NCI-H187 treated with DMSO at 0.1 percent for 48 hours (cell line): ENCODE measurements around the gene SLC26A1.
"Not testable (repeated sequence)": the region's sequence is repeated elsewhere in the genome, so short reads cannot be mapped to it uniquely, and the experiment has no call there.

Experiments
- DNase-seq: peaks from one replicate; lab custom pipeline; 2025; lab: John Stamatoyannopoulos, UW

SLC26A1 gene

DNA sequence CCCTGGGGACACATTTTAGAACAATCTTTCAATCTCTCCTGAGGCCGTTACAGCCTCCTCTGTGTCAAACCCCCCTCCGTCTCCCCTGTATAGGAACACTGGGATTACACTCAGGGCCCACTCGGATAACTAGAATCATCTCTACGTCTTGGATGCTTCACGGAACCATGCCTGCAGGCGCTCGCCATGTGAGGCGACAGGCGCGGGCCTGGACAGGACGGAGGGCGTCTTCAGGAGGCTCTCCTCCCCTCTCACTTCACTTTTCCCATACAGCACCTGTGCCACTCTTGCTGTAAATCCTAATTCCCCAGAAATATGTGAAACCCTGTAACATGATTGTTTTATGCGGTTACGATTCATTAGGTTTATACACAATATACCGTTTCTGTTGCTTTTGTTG is 10.4 kb downstream of the SLC26A1 start:
- no peak for DNase-seq

GRCh38 chr4:982291-982690 is 10.9 kb downstream of the SLC26A1 start:
- DNase-seq: no peak

DNA sequence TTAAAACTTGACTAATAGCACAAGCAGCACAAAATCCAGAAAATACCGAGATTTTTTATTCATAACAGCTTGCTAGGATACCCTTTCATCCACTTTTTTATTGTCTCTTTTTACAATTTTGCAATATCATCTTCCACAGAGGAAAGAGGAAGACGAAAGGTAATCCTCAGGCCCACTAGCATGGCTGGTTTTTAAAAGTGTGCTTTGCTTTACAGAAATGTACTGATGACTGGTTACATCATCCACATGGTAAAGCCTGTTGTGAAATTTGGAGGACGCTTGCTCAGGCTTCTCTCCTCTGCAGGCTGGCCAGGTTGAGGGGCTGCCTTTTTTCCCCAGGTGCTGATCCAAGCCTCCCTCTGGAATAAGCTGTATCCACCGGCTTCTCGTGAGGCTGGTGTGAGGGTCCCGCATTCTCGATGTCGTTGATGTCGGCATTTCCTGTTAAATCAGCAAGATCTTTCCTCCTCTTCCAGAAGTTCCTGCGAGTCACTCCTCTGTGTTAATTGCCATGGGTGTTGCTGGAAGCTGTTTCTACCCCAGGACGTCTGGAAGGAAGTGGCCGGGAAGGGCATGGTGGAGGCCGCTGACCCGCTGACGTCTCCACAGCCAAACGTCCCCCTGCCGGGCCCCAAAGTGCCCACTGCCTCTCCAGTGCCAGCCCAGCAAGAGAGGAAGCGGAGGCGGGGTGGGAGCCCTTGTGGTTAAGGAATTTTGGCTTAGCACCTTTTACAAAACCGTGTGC is 14.1 kb downstream of the SLC26A1 start:
- DNase-seq: no peak

DNA sequence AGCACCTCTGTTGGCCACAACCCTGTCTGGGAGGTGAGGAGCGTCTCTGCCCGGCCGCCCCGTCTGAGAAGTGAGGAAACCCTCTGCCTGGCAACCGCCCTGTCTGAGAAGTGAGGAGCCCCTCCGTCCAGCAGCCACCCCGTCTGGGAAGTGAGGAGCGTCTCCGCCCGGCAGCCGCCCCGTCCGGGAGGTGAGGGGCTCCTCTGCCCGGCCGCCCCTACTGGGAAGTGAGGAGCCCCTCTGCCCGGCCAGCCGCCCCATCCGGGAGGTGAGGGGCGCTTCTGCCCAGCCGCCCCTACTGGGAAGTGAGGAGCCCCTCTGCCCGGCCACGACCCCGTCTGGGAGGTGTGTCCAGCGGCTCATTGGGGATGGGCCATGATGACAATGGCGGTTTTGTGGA is 17.2 kb downstream of the SLC26A1 start:
- DNase-seq: not testable (repeated sequence)

- DNase-seq: no peak
Measured at GRCh38 chr4:974668-975067, 18.5 kb downstream of the SLC26A1 start.

DNA sequence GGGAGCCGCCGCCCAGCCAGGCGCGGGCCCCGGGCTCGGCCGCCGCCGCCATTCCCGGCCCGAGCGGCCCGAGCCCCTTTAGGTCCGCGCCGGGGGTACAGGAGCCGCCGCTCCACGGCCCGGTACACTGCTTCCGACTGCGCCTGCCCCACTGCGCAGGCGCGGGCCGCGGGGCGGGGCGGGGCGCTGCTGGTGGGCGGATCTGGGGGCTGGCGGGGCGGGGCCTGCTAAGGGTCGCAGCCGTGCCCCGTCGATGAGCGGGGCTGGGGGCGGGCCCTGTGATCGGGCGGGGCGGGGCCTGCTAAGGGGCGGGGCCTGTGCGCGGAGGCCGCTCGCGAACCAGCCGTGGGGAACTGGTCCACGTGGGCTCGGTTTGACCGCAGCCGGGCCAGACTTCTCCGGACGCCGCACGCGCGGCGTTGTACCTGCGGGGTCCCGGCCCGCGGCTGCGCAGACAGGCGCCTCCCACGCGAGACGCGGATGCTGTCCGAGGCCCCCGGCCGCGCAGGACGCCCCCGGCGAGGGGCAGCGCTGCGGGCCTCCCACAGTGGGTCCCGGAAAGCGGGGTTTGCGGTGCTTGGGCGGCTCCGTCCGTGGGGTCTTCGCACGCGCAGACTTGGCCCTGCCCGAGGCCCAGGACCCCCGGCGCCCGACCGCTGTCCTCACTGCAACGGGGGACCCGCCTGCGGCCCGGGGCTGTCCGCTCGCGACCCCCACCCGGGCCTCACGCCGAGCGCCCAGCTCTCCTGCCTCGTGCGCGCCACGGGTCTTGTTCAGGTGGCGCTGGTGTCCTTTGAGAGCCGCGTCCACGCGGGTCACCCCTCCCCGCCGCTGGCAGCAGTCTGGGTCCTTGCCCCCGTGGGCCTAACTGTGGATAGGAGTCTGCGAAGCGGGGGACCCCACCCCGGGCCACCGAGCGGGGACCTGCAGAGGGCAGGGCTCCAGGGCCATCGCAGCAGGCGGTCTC is 19.5 kb downstream of the SLC26A1 start, which contains the start of gene DGKQ:
DGKQ (minus strand) TSS at position 139 of the 967 bp plus-strand sequence; CDS start at position 52, 87 bp downstream.
- no peak for DNase-seq

- no peak for DNase-seq
Measured at GRCh38 chr4:972651-973424, 20.4 kb downstream of the SLC26A1 start.

- no peak for DNase-seq
Measured at GRCh38 chr4:971666-972500, 21.3 kb downstream of the SLC26A1 start.

DNA sequence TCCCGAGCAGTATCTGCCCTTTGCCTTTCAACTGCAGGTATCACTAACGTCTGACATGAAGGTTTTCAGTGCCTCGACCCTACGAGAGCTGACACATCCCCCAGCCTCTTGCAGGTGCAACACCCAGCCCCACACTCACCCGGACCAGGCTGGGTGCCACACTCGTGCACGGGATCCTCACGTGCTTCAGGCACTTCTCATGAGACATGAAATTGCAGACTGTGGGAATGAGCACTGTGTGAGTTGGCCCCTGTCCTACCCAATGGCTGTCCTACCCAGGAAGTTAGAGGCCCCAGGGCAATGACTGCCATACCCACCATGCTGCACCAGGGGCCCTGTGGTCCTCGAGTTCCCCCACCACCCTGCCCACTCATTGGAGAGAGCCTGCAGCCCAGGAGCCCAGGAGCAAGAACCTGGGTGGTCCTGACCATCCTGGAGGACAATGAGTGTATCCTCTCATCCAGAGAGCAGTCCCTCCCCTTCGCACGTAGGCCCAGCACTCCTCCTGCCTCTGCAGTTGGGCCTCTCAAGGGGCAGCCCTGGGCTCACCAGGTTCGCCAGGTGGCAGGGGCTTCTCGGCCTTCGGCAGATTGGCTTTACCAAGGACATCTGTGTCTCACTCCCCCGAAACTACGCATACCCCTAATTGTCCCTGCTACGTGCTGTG is 22.2 kb downstream of the SLC26A1 start:
- DNase-seq: no peak

DNA sequence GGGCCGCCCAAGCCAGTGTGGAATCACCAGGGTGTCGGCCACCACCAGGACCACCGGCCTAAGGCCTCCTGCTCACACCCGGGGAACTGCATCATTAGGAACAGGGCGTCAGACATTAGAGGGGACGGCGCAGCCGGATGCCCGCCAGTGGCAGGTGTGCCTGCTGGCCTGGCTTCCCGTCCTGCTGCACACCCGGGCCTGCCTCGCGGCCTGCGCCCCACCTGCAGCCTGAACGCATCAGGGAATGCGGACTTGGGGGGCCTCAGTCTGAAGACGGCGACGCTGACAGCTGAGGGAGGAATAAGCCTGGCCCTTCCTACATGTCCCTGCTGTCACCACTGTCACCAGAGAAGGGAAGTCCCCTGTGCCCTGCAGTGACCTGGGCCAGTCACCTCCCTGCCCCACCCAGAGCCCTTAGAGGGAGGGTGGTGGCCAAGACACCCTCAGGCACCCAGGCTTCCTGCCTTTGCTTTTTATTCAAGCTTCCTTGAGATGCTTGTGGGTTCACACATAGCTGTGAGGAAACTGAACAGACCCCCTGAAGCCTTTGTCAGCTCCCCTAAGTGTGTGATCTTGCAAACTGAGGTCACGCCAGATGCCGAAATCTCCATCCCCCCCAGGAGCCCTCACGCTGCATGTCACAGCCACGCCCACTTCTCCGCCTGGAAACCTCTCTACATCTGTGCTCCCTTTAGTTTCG is 23.0 kb downstream of the SLC26A1 start:
- DNase-seq: no peak

DNA sequence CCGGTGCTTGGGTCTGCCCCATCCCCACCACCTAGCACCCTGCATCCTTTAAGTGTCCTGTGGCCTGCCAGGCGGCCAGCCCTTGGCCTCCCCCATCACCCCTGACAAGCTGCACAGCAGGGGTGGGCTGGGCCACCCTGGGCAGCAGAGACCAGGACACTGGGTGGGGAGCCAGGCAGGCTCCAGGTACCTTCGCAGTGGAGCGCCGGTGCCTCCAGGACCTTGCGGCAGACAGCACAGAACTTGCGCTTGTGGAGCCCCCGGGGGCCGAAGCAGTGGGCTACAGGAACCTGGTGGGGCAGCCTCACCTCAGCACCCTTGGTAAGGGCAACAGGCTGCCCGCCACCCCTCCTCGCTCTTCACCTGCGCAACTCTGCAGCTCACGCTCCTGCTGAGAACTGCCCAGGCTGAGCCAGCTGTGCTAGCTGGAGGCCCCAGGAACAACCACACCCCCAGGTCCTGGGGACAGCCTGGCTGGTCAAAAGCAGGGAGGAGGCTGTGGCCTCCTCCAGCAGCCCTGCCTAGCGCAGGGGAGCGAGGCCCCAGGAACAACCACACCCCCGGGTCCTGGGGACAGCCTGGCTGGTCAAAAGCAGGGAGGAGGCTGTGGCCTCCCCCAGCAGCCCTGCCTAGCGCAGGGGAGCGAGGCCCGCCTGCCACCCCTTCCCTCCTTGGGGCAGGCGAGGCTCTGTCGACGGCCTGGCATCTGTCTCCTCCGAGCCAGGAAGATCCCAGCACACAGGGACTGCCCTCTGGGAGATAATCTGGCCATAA is 24.4 kb downstream of the SLC26A1 start:
- DNase-seq: no peak

DNA sequence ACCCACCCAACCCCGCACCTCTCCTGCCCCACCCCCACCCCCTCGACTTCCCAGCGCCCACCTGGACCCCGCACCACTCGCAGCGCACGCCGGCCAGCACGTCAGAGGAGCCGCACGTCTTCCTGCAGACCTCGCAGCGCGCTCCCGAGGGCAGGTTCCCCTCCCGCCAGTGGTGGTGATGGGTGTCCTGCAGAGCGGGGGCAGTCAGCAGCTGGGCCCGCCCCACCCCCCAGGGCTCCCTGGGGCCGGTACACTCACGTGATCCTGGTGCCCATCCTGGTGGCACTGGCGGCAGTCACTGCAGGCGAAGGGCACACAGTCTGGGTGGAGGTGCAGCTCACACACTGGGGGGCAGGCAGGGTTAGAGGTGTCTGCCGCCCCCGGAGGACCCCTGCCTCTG is 25.0 kb downstream of the SLC26A1 start:
- DNase-seq: no peak

GRCh38 chr4:967113-968104 is 25.8 kb downstream of the SLC26A1 start:
- DNase-seq: no peak

GRCh38 chr4:966266-967112 is 26.7 kb downstream of the SLC26A1 start:
- no peak for DNase-seq

GRCh38 chr4:965766-966134 is 27.5 kb downstream of the SLC26A1 start:
- DNase-seq: no peak

- no peak for DNase-seq
Measured at GRCh38 chr4:965048-965765, 28.0 kb downstream of the SLC26A1 start.
